Activated CD4-positive, alpha-beta memory T cell treated with anti-CD3 and anti-CD28 coated beads for 36 hours (primary cell): Measurements from ENCODE around the gene MARK2. TPM values are rescaled to one million over a fixed set of nuclear protein-coding genes. Genes with fewer than 3 reads are reported as not detected.

Experiments used
- CTCF ChIA-PET: fragments of 350-600 bp; sonication (Branson Sonifier 250); formaldehyde crosslinking; loops from one replicate; lab custom pipeline; 2021; ENCODE audit warnings: antibody characterized with exemption, inconsistent platforms; lab: Charles Lee
- POLR2A ChIA-PET: fragments of 350-600 bp; sonication (Branson Sonifier 250); formaldehyde crosslinking; loops from one replicate; lab custom pipeline; 2021; ENCODE audit warnings: antibody characterized with exemption; lab: Charles Lee
- DNase-seq: peaks from one replicate; pipeline ENCODE4 v3.0.0-alpha.2; 2020
- H3K27ac Mint-ChIP-seq: one replicate; pipeline ENCODE4 v1.8.0; 2021; ENCODE audit warnings: mixed read lengths
- H3K27me3 Mint-ChIP-seq: one replicate; pipeline ENCODE4 v1.8.0; 2021; ENCODE audit warnings: mixed read lengths
- H3K36me3 Mint-ChIP-seq: one replicate; pipeline ENCODE4 v1.8.0; 2021; ENCODE audit warnings: mixed read lengths
- H3K4me1 Mint-ChIP-seq: one replicate; pipeline ENCODE4 v1.8.0; 2021; ENCODE audit warnings: low read depth, mixed read lengths
- H3K4me3 Mint-ChIP-seq: one replicate; pipeline ENCODE4 v1.8.0; 2021; ENCODE audit warnings: mild to moderate bottlenecking, mixed read lengths
- H3K9me3 Mint-ChIP-seq: one replicate; pipeline ENCODE4 v1.8.0; 2021; ENCODE audit warnings: mixed read lengths
- intact Hi-C: fragments of 100-400 bp; cut with micrococcal nuclease; formaldehyde crosslinking; loops from one replicate; pipeline ENCODE4 v1.15.1; 2023
- total RNA-seq, 2 experiments: library from RNA; stranded (reverse); gene quantifications; one replicate each; pipeline ENCODE4 v1.2.3, GENCODE V29; 2021

The MARK2 gene
- total RNA-seq, 2 experiments from 2014 or later, result 20.0 to 29.0 TPM

DNA sequence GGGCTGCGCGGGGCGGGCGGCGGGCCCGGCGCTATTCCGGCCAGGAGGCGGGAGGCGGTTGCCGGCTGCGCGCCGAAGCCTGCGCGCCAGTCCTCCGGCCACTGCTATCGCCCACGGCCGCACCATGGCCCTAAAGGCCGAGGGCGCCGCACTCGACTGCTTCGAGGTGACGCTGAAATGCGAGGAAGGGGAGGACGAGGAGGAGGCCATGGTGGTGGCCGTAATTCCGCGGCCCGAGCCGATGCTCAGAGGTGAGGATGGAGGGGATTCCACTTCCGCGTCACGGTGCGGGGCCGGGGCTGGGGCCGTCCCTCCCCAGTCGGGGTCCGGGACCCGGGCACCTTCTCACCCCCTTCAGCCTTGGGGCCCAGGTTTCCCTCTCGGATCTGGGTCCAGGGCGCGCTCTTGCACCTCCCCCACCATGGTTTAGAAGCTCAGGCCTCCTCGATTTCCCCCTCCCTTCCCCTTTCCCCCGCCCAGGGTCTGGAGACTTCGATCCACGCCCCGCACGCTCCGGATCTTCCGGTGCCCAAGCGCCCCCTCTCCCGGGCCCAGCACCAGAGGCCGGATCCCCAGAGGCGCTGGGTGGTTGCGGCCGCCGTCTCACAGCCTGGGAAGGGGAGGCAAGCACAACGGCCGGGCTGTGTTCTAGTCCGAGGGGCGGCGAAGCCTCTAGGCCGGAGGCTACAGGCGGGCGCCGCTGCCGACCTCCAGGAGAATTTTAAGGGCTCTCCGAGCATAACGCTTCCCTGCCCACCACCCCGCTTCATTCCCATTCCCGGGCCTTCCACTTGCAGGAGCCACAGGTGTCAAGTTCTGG is 25.1 kb upstream of the MARK2 start:
- H3K36me3 Mint-ChIP-seq, result peaks cover 20% of the 10 kb centered on the region
- CTCF ChIA-PET, result interaction anchor here (0.7 to 1.0 kb wide), 3 partner anchors 24 to 132 kb away, joined by 3 to 5 read pairs (median 3); partner anchors contain the start of gene ZFTA
- POLR2A ChIA-PET, result interaction anchor here (0.7 to 1.5 kb wide), 2 partner anchors 45 to 172 kb away, joined by 3 to 4 read pairs; partner anchors contain the start of gene ZFTA
- peak overlapping the region; percentile 79 for H3K4me3 Mint-ChIP-seq
- H3K27me3 Mint-ChIP-seq, result no peaks in the 10 kb centered on the region
- H3K27ac Mint-ChIP-seq, result no peak overlapping the region
- peak; percentile 61 for DNase-seq
- H3K4me1 Mint-ChIP-seq, result peaks cover 26% of the 10 kb centered on the region
- intact Hi-C loops, result loop anchor here (5.0 kb wide), 2 partner anchors 46 to 141 kb away; partner anchors contain the start of genes ATL3 and ZFTA
- H3K9me3 Mint-ChIP-seq, result no peaks in the 10 kb centered on the region

GRCh38 chr11:63814383-63814736 is 24.6 kb upstream of the MARK2 start:
- Mint-ChIP-seq H3K4me3 (peak overlapping the region; percentile 79), H3K36me3 (peaks cover 22% of the 10 kb centered on the region), H3K9me3 (no peaks in the 10 kb centered on the region), H3K4me1 (peaks cover 26% of the 10 kb centered on the region), H3K27ac (no peak overlapping the region), H3K27me3 (no peaks in the 10 kb centered on the region)
- intact Hi-C loops, result loop anchor here (5.0 kb wide), 2 partner anchors 47 to 142 kb away; partner anchors contain the start of genes ATL3 and ZFTA
- CTCF ChIA-PET, result interaction anchor here (0.7 to 1.0 kb wide), 3 partner anchors 24 to 132 kb away, joined by 3 to 5 read pairs (median 3); partner anchors contain the start of gene ZFTA
- POLR2A ChIA-PET, result interaction anchor here (0.7 to 1.5 kb wide), 2 partner anchors 45 to 171 kb away, joined by 3 to 4 read pairs; partner anchors contain the start of gene ZFTA
- DNase-seq, result no peak

GRCh38 chr11:63816166-63816565 is 22.7 kb upstream of the MARK2 start:
- CTCF ChIA-PET, result no interaction called here
- POLR2A ChIA-PET, result no interaction called here
- intact Hi-C loops, result no loop called here
- Mint-ChIP-seq H3K9me3 (no peaks in the 10 kb centered on the region), H3K4me3 (no peak overlapping the region), H3K27me3 (no peaks in the 10 kb centered on the region), H3K36me3 (peaks cover 30% of the 10 kb centered on the region), H3K27ac (no peak overlapping the region), H3K4me1 (peaks cover 26% of the 10 kb centered on the region)
- DNase-seq, result no peak

GRCh38 chr11:63816732-63817131 is 22.2 kb upstream of the MARK2 start:
- Mint-ChIP-seq H3K36me3 (peaks cover 33% of the 10 kb centered on the region), H3K27ac (no peak overlapping the region), H3K4me3 (no peak overlapping the region), H3K4me1 (peaks cover 26% of the 10 kb centered on the region), H3K9me3 (no peaks in the 10 kb centered on the region), H3K27me3 (no peaks in the 10 kb centered on the region)
- POLR2A ChIA-PET, result interaction anchor here (0.6 kb wide), 1 partner anchor 135 kb away, joined by 5 read pairs; no protein-coding TSS in a partner anchor
- CTCF ChIA-PET, result interaction anchor here (1.2 kb wide), 1 partner anchor 22 kb away, joined by 3 read pairs; the partner anchor contains the start of gene MARK2
- DNase-seq, result no peak
- intact Hi-C loops, result no loop called here

- no peaks in the 10 kb centered on the region for H3K27me3 Mint-ChIP-seq
- intact Hi-C loops, result no loop called here
- H3K27ac Mint-ChIP-seq, result no peak overlapping the region
- peaks cover 40% of the 10 kb centered on the region for H3K36me3 Mint-ChIP-seq
- no peak for DNase-seq
- POLR2A ChIA-PET, result interaction anchor here (0.5 kb wide), 1 partner anchor 304 kb away, joined by 3 read pairs; no protein-coding TSS in a partner anchor
- H3K4me1 Mint-ChIP-seq, result peaks cover 18% of the 10 kb centered on the region
- no peak overlapping the region for H3K4me3 Mint-ChIP-seq
- H3K9me3 Mint-ChIP-seq, result no peaks in the 10 kb centered on the region
- CTCF ChIA-PET, result interaction anchor here (1.2 kb wide), 1 partner anchor 21 kb away, joined by 3 read pairs; the partner anchor contains the start of gene MARK2
Measured at GRCh38 chr11:63817758-63818498, 21.0 kb upstream of the MARK2 start.

DNA sequence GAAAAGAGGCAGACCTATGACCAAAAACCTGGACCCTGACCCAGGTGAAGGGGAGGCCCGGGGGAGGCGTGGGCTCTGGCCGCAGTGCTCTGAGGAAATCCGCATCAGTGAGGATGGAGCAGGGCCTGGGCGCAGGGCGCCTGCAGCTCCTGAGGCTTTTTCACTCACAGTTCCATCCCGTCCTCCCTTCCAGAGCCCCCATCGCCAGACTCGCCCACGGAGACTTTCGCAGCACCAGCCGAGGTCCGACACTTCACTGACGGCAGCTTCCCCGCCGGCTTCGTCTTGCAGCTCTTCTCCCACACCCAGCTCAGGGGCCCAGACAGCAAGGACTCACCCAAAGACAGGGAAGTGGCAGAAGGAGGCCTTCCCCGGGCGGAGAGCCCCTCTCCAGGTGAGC is 20.3 kb upstream of the MARK2 start:
- Mint-ChIP-seq H3K4me1 (peaks cover 18% of the 10 kb centered on the region), H3K9me3 (no peaks in the 10 kb centered on the region), H3K36me3 (peaks cover 43% of the 10 kb centered on the region), H3K4me3 (no peak overlapping the region), H3K27ac (no peak overlapping the region), H3K27me3 (no peaks in the 10 kb centered on the region)
- no peak for DNase-seq
- ChIA-PET CTCF (no interaction called here), POLR2A (no interaction called here)
- intact Hi-C loops, result no loop called here

- Mint-ChIP-seq H3K36me3 (peaks cover 50% of the 10 kb centered on the region), H3K27me3 (no peaks in the 10 kb centered on the region), H3K27ac (no peak overlapping the region), H3K4me1 (no peaks in the 10 kb centered on the region), H3K9me3 (no peaks in the 10 kb centered on the region), H3K4me3 (no peak overlapping the region)
- DNase-seq, result no peak
- ChIA-PET CTCF (no interaction called here), POLR2A (no interaction called here)
- intact Hi-C loops, result no loop called here
Measured at GRCh38 chr11:63821411-63821810, 17.5 kb upstream of the MARK2 start.

GRCh38 chr11:63826471-63827190 is 12.3 kb upstream of the MARK2 start:
- POLR2A ChIA-PET, result no interaction called here
- Mint-ChIP-seq H3K9me3 (no peaks in the 10 kb centered on the region), H3K27me3 (no peaks in the 10 kb centered on the region), H3K4me3 (no peak overlapping the region), H3K36me3 (peaks cover 27% of the 10 kb centered on the region), H3K4me1 (no peaks in the 10 kb centered on the region), H3K27ac (no peak overlapping the region)
- CTCF ChIA-PET, result interaction anchor here (1.4 to 1.6 kb wide), 2 partner anchors 10 to 119 kb away, joined by 4 to 7 read pairs; no protein-coding TSS in a partner anchor
- intact Hi-C loops, result no loop called here
- no peak for DNase-seq

DNA sequence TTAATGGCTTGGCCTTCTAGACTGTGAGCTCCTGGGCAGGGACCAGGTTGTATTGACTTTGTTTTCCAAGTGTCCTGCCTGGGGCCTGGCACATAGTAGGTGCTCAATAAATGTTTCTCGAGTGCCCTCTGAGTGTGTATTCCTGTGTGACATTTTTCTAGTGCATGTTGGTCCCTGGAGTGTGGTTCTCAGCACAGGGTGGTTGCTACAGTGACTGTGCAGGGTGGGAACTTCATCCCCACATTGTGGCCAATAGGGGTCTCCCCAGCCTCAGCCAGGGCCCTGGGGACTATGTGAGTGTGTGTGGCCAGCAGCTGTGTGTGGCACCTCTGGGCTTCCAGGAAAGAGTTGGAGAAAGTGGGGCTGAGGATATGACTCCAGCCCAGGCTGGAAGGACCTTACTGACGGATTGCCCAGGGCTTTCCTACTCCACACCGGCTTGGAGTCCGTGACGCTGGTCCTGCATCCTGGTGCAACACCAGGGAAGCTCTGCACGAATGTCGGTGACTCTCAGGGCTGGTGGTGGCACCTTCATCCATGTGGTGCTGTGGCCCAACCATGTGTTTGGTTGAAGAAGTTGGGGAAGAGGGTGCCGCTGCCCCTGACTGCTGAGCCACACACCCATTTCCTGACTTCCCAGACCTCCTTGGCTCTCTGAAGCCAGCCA is 9.0 kb upstream of the MARK2 start:
- peaks cover 8% of the 10 kb centered on the region for H3K36me3 Mint-ChIP-seq
- H3K4me3 Mint-ChIP-seq, result no peak overlapping the region
- CTCF ChIA-PET, result interaction anchor here (1.5 to 4.2 kb wide), 2 partner anchors 116 to 320 kb away, joined by 3 to 14 read pairs; no protein-coding TSS in a partner anchor
- H3K4me1 Mint-ChIP-seq, result no peaks in the 10 kb centered on the region
- POLR2A ChIA-PET, result no interaction called here
- no peaks in the 10 kb centered on the region for H3K9me3 Mint-ChIP-seq
- H3K27me3 Mint-ChIP-seq, result no peaks in the 10 kb centered on the region
- no peak overlapping the region for H3K27ac Mint-ChIP-seq
- DNase-seq, result peak; percentile 20
- intact Hi-C loops, result no loop called here

GRCh38 chr11:63831326-63831725 is 7.6 kb upstream of the MARK2 start:
- intact Hi-C loops, result no loop called here
- Mint-ChIP-seq H3K36me3 (peaks cover 4% of the 10 kb centered on the region), H3K27ac (no peak overlapping the region), H3K4me1 (no peaks in the 10 kb centered on the region), H3K4me3 (no peak overlapping the region), H3K27me3 (no peaks in the 10 kb centered on the region), H3K9me3 (no peaks in the 10 kb centered on the region)
- ChIA-PET CTCF (interaction anchor here (0.7 to 4.2 kb wide), 3 partner anchors 89 to 318 kb away, joined by 3 to 14 read pairs (median 4); no protein-coding TSS in a partner anchor), POLR2A (no interaction called here)
- no peak for DNase-seq

DNA sequence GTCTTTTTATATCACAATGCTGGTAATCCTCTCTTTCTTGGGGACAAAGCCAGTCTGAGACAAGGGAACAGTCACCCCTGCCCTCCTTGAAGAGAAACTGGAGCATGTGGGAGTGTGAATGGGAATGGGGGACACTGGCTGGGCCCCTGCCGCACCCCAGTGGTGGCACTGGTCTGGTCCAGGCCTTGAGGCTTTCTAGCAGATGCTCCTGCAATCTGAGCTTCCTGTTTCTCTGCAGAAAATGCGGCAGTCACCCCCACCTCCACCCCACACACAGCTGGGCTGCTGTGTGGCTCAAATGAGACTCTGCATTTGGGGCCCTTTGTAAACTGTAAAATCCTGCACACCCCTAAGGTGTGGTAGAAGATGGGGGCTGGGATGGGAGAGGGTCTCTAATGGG is 6.6 kb upstream of the MARK2 start:
- Mint-ChIP-seq H3K36me3 (peaks cover 2% of the 10 kb centered on the region), H3K27me3 (no peaks in the 10 kb centered on the region), H3K4me1 (peaks cover 1% of the 10 kb centered on the region), H3K4me3 (no peak overlapping the region), H3K27ac (no peak overlapping the region), H3K9me3 (no peaks in the 10 kb centered on the region)
- ChIA-PET POLR2A (no interaction called here), CTCF (no interaction called here)
- no peak for DNase-seq
- intact Hi-C loops, result no loop called here
